ENCODE measurements around the gene GCN1.

Gene GCN1

GRCh38 chr12:120115692-120116440 is 78.6 kb downstream of the GCN1 start:
- no peak for DNase-seq

DNA sequence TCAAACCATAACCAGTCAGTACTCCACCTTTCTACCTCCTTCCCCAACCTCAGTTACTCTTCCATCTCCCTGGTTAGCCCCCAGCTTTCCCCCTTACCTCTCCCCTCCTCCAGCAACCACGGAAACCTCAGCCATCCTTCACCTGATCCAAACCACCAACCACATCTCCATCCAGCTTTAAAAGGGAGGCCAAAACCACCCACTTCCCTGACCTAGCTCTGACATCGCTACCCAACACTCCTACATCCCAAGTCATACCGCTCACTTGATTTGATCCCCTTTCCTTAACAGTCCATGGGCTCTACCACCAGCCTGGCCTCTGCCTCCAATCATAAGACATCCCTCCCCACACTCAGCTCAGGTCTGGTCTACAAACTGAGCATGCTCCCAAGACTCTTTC is 79.4 kb downstream of the GCN1 start:
- no peak for DNase-seq

GRCh38 chr12:120110550-120111501 is 83.7 kb downstream of the GCN1 start:
- no peak for DNase-seq

GRCh38 chr12:120109570-120110267 is 84.8 kb downstream of the GCN1 start:
- DNase-seq: no peak

GRCh38 chr12:120106151-120106550 is 88.4 kb downstream of the GCN1 start:
- DNase-seq: no peak

DNA sequence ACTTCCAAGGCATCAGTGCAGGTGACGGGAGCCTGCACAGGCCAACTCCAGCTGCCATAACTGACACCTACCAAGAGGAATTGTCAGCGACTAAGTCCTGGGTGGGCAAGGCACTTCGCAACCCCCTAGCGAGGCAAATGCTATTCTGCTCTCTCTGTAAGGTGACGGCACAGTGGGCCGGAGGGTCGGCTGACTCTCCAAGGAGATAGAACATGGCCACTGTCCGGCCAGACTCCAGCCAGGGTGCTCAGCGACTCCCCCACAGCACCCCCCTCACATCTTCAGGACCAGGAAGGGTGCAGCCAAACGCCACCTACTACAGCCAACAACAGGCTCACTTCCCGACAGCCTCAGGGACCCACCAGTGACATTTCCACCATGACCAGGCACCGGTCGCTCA is 91.1 kb downstream of the GCN1 start:
- DNase-seq: no peak

GRCh38 chr12:120103044-120103338 is 91.5 kb downstream of the GCN1 start:
- DNase-seq: no peak

DNA sequence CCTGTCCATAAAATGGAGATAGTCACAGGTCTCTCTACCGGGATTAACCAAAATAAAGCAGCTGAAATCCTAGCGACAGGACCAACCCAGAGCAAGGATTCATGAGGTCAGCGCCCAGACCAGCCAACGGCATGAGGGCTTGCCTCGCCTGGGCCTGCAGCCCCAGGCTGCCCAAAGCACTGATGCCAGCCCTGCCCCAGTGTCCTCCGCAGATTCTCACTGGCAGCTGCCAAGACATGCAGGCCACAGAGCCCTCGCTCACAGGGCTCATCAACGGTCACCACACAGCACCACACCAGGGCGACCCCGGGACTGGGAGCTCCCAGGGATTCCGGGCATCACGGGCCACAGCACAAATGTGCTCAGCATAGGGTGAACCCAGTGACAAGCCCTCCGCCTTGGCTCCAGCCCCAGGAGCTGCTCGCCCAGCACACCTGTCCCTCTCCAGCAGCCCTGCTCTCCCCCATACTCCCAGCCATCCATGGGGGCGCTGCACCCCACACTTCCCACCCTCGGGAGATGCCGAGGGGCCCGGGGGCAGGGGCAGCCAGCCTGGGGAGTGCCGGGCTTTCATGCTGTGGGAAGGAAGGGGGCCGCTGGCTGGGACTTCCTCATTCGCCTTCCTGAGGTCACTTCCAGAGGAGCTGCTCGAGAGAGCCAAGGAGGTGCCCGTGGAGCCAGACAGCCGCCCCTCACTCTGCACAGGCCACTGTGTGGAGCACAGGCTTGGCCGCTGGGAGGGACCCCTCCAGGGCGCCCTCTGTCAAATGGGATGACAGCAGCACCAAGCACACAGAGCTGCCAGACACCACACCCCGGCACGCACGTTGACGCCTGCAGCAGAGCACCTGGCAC is 92.1 kb downstream of the GCN1 start:
- DNase-seq: no peak

DNA sequence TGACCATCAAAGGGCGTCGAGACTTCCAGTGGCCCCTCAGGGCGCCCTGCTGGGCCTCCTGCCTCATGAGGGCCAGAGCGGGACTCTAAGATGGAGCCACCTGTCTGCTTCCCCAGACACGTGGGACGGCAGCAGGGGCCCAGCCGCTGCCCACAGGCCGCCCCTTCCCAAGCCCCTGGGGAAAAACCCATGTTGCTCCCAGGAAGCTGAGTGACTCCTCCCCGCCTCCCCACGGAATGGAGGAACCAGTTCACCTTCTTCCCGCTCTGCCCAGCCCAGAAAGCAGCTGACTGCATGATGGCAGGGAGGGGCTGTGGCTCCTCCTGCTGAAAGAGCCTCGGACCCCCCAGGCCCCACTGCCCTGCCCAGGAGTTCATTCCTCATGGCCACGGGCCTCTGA is 92.9 kb downstream of the GCN1 start:
- DNase-seq: no peak

GRCh38 chr12:120101182-120101581 is 93.3 kb downstream of the GCN1 start:
- no peak for DNase-seq

- DNase-seq: no peak
Observed at GRCh38 chr12:120100630-120101029, 93.9 kb downstream of the GCN1 start.

DNA sequence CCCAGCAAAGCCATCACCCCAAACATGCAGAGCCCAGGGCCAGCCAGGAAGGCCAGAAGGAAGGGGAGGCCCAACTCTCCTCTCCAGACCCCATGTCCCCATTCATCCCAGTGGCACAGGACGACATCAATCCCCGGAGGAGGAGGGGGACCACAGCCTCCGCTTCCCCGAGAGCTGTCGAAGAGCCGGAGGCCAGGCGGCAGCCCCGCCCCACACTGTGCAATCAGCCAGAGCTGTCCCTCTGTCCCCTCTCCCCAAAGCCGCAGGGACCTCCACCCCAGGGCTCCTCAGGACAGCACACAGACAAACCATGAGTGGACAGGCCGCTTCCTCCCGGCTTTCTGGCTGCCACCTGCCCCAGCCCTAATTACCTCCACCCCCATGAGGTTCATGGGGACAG is 94.8 kb downstream of the GCN1 start:
- no peak for DNase-seq

DNA sequence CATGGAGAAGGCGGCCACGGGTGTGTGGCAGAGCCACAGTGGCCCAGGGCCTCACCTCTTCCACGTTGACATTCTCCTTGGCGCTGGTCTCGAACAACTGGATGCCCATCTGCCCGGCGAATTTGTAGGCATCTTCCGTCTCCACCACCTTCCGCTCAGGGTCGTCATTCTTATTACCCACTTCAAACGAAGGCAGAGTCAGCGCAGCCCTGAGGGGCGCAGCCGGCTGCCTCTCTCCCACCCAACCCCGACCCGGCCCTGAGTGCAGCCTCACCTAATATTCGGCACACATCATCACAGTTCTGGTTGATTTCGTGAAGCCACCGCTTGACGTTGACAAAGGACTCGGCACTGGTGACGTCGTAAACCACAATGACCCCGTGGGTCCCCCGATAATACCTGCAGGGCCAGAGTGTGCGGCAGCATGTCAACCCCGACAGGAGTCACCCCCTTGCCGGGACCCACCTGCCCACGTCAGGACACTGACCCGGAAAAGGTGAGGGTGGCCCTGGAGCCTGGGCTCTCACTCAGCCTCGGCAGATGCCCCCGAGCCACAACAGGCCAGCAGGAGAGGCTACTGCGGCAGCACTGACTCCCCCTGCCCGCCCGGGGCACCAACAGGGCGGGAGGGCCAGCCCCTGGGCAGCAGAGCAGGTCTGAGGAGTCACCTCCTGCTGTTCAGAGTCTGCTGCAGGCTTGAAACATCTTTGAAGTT is 95.6 kb downstream of the GCN1 start:
- DNase-seq: no peak

DNA sequence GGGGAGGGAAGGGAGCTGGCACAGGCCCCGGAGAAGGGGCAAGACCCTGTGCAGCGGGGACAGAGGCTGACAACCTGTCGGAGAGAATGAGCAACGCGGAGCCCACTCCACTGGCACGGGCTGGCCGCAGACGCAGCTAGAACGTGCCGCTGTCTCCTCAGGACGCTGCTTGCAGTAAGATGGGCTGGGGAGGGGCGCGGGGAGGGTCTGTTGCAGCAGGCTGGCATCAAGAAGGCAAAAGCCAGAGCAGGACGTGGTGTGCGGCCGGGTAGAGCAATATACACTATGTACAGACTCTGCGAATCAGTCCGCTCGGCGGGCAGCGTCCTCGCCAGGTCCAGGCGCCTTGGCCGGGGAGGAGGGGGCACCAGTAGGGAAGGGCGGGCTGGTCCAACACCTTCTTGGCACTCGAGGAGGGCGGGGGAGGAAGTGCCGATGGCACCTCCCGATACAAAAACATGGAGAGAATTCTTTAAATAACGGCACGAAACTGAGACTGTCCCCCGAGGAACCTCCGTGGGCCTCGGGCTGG is 97.8 kb downstream of the GCN1 start:
- no peak for DNase-seq

DNA sequence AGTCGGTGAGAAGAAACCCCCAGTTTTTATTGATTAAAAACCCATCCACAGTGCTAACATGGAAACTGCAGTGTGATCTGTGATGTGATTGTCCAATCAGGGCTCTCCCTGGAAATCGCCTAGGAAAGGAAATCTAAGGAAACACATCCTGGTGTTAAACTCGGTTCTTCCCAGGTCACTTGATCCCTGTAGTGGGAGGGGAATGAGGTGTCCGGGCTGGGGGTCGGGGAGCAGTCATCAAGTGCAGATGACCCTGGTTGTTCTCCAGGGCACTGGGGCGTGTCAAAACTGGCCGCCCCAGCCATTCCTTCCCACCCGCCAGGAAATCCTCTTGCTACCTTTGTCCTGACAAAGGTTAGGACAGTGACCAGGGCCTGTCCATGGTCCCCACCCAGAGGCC is 98.8 kb downstream of the GCN1 start:
- DNase-seq: no peak

DNA sequence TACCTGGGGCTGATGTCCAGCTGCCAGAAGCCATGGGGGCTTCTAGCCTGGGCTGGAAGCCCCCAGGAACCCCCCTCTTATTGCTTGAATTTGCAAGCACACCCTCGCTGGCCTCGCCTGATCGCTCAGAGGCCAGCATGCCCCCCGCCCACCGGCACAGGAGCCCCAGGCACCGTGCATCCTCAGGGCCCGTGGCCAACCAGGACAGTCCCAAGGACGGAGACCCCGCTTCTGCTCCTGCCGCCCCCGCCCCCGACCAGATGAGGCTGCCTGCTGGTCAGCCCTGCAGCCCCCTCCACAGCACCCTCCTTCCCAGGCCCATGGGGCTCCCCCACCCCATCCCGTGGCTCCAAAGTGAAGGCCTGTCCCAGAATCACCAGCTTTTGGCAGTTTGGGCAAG is 99.2 kb downstream of the GCN1 start:
- DNase-seq: no peak

GRCh38 chr12:120094485-120094884 is 100.0 kb downstream of the GCN1 start:
- no peak for DNase-seq

DNA sequence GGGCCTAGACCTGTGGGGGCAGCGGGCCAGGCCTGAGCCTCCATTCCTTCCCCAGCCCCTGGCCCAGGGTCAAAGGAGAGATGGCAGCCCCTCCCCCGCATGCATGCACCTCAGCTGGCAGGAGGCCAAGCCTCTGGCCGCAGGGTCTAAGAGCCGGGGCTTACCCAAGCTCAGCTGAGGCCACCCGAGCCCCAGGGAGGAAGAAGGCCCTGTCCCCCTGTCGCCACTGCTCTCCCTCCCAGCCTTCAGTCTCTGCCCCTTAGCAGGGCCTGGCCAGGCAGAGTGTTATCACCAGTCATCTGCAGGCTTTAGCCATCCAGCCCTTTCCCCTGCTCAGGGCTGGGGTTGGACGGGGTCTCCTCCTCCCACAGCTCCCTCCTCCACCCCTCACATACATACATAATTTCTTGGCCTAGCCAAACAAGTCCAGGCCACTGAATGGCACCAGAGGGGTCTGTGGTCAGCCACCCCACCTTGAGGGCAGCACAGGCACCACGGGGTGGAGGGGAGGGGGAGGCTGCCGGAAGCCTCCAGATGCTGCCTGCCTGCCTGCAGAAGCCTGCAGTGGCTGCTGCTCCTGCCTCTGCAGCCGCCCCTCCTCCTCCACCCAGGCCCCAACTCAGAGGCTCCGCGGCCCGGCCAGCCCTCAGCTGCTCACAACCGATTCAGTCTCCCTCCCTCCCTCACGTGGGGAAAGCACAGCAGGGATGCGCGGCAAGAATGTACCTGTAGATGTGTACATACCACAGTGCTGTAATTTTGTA is 100.7 kb downstream of the GCN1 start:
- DNase-seq: no peak

DNA sequence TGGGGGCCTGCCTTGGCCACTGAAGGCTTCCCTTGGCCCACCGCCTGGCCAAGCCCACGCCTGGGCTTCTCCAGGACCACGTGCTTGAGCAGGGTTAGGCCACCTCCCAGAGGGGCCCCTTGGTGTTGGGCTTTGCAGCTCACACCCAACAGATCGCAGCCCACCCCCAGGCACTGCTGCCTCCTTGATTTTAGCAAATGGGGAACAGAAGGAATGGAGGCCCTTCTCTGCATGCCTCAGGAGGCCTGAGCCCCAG is 101.3 kb downstream of the GCN1 start:
- no peak for DNase-seq

DNA sequence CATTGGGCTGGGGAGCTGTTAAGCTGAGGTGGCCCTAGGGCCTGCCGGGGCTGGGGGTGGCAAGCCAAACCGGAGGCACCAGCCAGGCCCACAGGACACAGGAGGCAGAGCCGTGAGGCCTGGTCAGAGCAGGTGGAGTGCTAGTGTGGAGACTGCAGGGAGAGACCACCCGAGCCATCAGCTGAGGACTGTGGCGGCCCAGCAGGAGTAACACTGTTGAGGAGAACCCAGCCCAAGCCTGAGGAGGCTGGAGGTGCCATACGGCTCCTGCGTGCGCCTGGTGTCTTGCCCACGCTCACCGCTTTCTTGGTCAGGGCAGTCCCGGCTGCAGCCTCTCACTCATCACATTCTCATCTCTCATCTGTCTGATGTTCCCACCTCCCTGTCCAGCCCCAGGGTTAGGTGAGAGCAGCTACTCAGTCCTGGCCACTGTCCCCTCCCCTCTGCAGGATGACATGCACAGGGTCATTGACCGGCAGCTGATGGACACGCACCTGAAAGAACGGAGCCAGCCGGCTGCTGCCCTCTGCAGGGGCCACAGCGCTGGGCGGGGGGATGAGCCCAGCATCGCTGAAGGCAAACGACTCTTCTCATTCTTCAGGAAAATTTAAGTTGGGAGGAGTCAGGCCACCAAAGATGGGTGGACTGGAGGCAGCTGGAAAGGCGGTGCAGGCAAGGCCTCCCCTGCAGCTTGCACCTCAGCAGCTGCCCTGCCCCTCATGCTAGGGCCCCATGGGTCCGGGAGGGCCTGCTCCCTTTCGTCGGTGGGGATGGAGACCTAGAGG is 101.8 kb downstream of the GCN1 start:
- DNase-seq: no peak

Measured in NCI-H1417 treated with DMSO at 0.1 percent for 48 hours (cell line).